Stimulated activated naive B cell treated with anti-CD40 and anti-IgM and Interleukin-4, amounts not matched to agents 10 μg/mL and 1 μg/mL and 100 μg/mL, for 72 hours (primary cell): ENCODE results near the gene IFNA8.
"Not testable (repeated sequence)": the region's sequence is repeated elsewhere in the genome, so short reads cannot be mapped to it uniquely, and the experiment has no call there.

Experiments used
- ATAC-seq, 2 donors: fragments of 150-1000 bp; cut with Tn5 transposase; replicated peaks; 2 replicates each; pipeline ENCODE4 v1.10.0; 2021; ENCODE audit warnings: moderate library complexity in 1 of 2
- DNase-seq: peaks from one replicate; pipeline ENCODE4 v3.0.0; 2021
- H3K27ac Mint-ChIP-seq: one replicate; pipeline ENCODE4 v1.8.0; 2022; ENCODE audit warnings: mild to moderate bottlenecking, mixed read lengths
- H3K27me3 Mint-ChIP-seq, 2 donors: one replicate each; pipeline ENCODE4 v1.8.0; 2022; ENCODE audit warnings: mixed read lengths in 2 of 2
- H3K36me3 Mint-ChIP-seq, 2 donors: one replicate each; pipeline ENCODE4 v1.8.0; 2022; ENCODE audit warnings: mixed read lengths in 2 of 2, mild to moderate bottlenecking in 1 of 2
- H3K4me1 Mint-ChIP-seq, 2 donors: one replicate each; pipeline ENCODE4 v1.8.0; 2022; ENCODE audit warnings: mixed read lengths in 2 of 2, mild to moderate bottlenecking in 1 of 2
- H3K4me3 Mint-ChIP-seq, 2 donors: one replicate each; pipeline ENCODE4 v1.8.0; 2022; ENCODE audit warnings: mild to moderate bottlenecking in 2 of 2, mixed read lengths in 2 of 2, moderate library complexity in 1 of 2
- H3K9me3 Mint-ChIP-seq, 2 donors: one replicate each; pipeline ENCODE4 v1.8.0; 2022; ENCODE audit warnings: mixed read lengths in 2 of 2, mild to moderate bottlenecking in 1 of 2

IFNA8 gene

DNA sequence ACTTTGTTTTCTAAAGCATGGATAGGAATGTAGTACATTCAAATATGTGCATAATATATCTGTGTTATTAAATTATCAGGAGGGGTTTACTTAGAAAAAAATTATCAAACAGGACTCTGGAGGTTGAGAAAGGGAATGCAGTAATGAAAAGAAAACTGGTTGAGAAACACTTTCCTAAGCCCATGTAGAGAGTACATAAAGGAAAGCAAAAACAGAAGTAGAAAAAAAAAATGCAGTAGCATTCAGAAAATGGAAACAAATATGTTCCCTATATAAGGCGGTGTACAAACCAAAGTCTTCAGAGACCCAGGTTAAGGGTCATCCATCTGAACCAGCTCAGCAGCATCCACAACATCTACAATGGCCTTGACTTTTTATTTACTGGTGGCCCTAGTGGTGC lies at the start of gene IFNA8:
Gene IFNA8, plus strand, starts transcription at position 301 of the 400 bp plus-strand sequence. Its CDS starts 60 bp downstream, at position 361.
- Mint-ChIP-seq H3K4me3 (no peak within 1 kb of the TSS), H3K27ac (no peak within 1 kb of the TSS), H3K9me3 (no peaks in the 10 kb centered on the region), H3K27me3 (peaks cover 29 to 56% of the 10 kb centered on the region in 2 donors), H3K36me3 (no peaks in the 10 kb centered on the region), H3K4me1 (peaks cover 17 to 20% of the 10 kb centered on the region in 2 donors)
- no peak for ATAC-seq
- DNase-seq = no peak

GRCh38 chr9:21362287-21362686 lies 46.6 kb upstream of the IFNA8 start:
- no peaks in the 10 kb centered on the region for H3K36me3 Mint-ChIP-seq
- peaks cover 26 to 40% of the 10 kb centered on the region in 2 donors for H3K27me3 Mint-ChIP-seq
- H3K27ac Mint-ChIP-seq = no peak overlapping the region
- peaks cover 11 to 14% of the 10 kb centered on the region in 2 donors for H3K4me1 Mint-ChIP-seq
- DNase-seq = no peak
- no peak for ATAC-seq
- no peaks in the 10 kb centered on the region for H3K9me3 Mint-ChIP-seq
- H3K4me3 Mint-ChIP-seq = no peak overlapping the region

- not testable (repeated sequence) for H3K27ac Mint-ChIP-seq, H3K36me3 Mint-ChIP-seq, H3K9me3 Mint-ChIP-seq, H3K4me1 Mint-ChIP-seq, DNase-seq, H3K4me3 Mint-ChIP-seq
- ATAC-seq = peak; percentile 96 to 99
- H3K27me3 Mint-ChIP-seq = peaks cover 49 to 54% of the 10 kb centered on the region in 2 donors
These were observed 41.7 kb upstream of the IFNA8 start for GRCh38 chr9:21367169-21367568.

DNA sequence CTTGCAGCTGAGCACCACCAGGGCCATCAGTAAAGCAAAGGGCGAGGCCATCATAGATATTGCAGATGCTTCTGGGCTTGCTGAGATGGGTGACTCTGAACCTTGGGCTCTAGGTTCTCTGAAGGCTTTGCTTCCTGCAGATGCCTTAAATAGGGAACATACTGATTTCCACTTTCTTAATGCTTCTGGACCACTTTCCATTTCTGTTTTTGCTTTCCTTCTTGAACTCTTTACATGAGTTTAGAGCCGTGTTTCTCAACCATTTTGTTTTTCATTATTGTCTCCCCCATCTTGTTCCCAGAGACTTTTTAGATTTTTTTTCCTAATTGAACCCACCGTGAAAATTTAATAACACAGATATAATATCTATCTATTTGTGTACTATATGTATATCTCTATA lies 41.0 kb upstream of the IFNA8 start, which contains the start of gene IFNA13:
Gene IFNA13, minus strand, starts transcription at position 101 of the 400 bp plus-strand sequence. Its CDS starts 47 bp downstream, at position 54.
- ATAC-seq = no peak
- Mint-ChIP-seq H3K4me1 (peaks cover 3 to 6% of the 10 kb centered on the region in 2 donors), H3K36me3 (no peaks in the 10 kb centered on the region), H3K27me3 (peaks cover 50 to 51% of the 10 kb centered on the region in 2 donors), H3K4me3 (no peak within 1 kb of the TSS), H3K9me3 (no peaks in the 10 kb centered on the region), H3K27ac (no peak within 1 kb of the TSS)
- no peak for DNase-seq

- peaks cover 36 to 44% of the 10 kb centered on the region in 2 donors for H3K27me3 Mint-ChIP-seq
- not testable (repeated sequence) for ATAC-seq
These were observed 37.5 kb upstream of the IFNA8 start for GRCh38 chr9:21371467-21371866.

DNA sequence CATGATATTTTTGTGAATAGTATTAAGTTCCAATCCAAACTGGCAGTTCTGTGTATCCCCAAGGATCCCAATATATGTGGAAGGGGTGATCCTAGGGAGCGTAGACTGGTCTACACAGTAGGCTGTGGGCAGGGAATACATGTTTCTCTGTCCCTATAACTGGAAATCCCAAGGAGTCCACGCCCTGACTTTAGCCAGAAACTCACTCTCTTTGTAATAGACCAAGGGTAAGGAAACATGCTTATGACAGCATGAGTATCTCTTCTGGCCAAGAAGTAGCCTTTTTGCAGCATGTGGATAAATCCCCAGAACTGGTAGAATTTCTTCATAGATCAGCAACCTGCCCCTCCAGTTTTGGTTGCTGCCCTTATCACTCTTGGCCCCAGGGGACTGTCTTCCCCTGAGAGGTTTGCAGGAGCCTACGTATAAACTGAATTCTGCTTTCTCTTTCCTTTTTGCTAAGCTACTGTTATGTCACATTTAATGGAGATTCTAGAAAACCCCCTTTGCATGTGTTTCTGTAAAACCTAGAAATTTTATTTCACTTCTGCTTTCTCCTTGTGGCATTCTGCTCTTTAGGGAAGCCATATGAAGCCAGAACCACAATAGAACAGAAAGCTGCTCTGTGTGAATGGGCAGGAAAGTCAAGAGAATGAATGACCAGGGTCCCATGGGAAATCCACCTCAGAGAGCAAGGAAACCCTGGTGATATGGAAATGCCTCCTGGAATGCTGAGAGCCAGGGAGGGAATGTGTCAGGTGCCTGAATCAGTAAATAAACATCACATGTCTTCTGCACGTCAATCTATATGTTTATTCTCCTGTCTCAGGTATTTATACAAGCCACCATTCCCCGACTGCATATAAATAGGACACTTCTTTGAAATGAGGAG lies 27.2 kb upstream of the IFNA8 start:
- Mint-ChIP-seq H3K36me3 (no peaks in the 10 kb centered on the region), H3K27ac (peak overlapping the region; percentile 38), H3K4me3 (peak overlapping the region in 1 of 2 donors; percentile 31), H3K4me1 (peaks cover 19 to 26% of the 10 kb centered on the region in 2 donors), H3K9me3 (no peaks in the 10 kb centered on the region), H3K27me3 (peaks cover 28 to 40% of the 10 kb centered on the region in 2 donors)
- DNase-seq (peak; percentile 59), ATAC-seq (peak; percentile 95)

More at GRCh38 chr9:21371467-21371866, 37.5 kb upstream of the IFNA8 start:
- not testable (repeated sequence) for H3K4me1 Mint-ChIP-seq, H3K4me3 Mint-ChIP-seq, DNase-seq, H3K27ac Mint-ChIP-seq, H3K36me3 Mint-ChIP-seq, H3K9me3 Mint-ChIP-seq

GRCh38 chr9:21383627-21384026 lies 25.3 kb upstream of the IFNA8 start:
- peaks cover 28 to 46% of the 10 kb centered on the region in 2 donors for H3K27me3 Mint-ChIP-seq
- no peaks in the 10 kb centered on the region for H3K9me3 Mint-ChIP-seq
- no peak overlapping the region for H3K27ac Mint-ChIP-seq
- no peak overlapping the region for H3K4me3 Mint-ChIP-seq
- H3K36me3 Mint-ChIP-seq = no peaks in the 10 kb centered on the region
- no peak for DNase-seq
- ATAC-seq = no peak
- H3K4me1 Mint-ChIP-seq = peaks cover 19 to 26% of the 10 kb centered on the region in 2 donors

DNA sequence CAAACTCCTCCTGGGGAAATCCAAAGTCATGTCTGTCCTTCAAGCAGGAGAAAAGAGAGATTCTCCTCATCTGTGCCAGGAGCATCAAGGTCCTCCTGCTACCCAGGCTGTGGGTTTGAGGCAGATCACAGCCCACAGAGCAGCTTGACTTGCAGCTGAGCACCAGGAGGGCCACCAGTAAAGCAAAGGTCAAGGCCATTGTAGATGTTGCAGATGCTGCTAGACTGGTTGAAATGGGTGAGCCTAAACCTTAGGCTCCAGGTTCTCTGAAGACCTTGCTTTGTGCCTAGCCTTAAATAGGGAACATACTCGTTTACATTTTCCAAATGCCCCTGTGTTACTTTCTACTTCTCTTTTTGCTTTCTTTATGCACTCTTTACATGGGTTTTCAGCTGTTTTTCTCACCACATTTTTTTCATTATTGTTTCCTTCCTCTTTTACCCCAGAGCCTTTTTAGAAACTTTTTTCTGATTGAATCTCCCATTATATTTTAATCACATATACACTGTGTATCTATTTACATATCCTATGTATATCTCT lies 23.7 kb upstream of the IFNA8 start, which contains the start of gene IFNA2:
Gene IFNA2, minus strand, starts transcription at position 268 of the 540 bp plus-strand sequence. Its CDS starts 69 bp downstream, at position 199.
- no peaks in the 10 kb centered on the region for H3K9me3 Mint-ChIP-seq
- ATAC-seq (peak; percentile 46 to 54), DNase-seq (no peak)
- H3K4me1 Mint-ChIP-seq = peaks cover 19 to 26% of the 10 kb centered on the region in 2 donors
- no peak within 1 kb of the TSS for H3K4me3 Mint-ChIP-seq
- H3K27ac Mint-ChIP-seq = no peak within 1 kb of the TSS
- H3K36me3 Mint-ChIP-seq = no peaks in the 10 kb centered on the region
- peaks cover 30 to 44% of the 10 kb centered on the region in 2 donors for H3K27me3 Mint-ChIP-seq

GRCh38 chr9:21392270-21392669 lies 16.6 kb upstream of the IFNA8 start:
- DNase-seq = no peak
- peak; percentile 88 to 97 for ATAC-seq
- no peak overlapping the region for H3K4me3 Mint-ChIP-seq
- peaks cover 6 to 14% of the 10 kb centered on the region in 2 donors for H3K4me1 Mint-ChIP-seq
- H3K27ac Mint-ChIP-seq = no peak overlapping the region
- H3K36me3 Mint-ChIP-seq = no peaks in the 10 kb centered on the region
- peaks cover 62 to 81% of the 10 kb centered on the region in 2 donors for H3K27me3 Mint-ChIP-seq
- no peaks in the 10 kb centered on the region for H3K9me3 Mint-ChIP-seq

DNA sequence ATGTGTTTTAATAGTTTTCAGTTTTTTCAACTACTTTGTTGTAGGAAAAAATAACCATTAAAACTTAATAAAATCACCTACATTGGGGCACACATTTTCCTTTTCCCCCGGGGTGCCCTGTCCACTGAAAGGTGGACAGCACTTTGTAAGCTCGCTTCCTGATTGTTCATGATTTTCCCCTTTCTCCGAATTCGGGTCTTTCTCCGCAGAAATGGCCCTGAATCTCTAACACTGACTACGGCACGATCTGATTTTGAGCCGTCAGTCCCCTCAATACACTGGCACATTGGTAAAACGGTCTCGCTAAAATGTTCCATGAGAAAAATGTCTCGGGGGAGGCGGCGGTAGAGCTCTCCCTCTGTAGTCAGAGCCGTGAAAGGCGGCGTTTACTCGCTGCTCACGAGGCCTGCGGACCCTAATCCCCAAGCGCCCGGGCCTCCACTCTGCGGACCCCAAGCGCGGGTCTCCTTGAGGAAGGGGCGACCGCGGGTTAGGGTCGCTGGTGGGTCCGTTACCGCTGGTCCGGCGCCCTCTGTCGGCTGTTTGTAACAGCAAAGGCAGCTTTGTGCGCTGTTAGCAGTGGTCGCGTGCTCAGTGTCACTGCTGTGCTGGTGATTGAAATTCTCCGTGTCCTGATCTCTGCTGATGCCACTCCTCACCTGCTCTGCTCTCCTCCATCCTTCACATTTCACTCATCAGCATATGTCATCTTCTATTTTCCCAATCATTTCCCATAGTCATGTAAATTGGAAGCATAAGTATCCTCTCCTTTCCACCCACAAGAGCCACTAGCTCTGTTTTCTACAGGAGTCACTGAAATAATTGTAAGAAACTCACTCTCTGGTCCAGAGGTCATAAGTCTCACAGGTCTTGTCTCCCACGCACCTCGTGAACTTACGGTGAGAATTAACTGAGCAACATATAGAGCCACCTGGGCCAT lies 12.9 kb upstream of the IFNA8 start:
- Mint-ChIP-seq H3K36me3 (no peaks in the 10 kb centered on the region), H3K4me1 (peaks cover 9 to 20% of the 10 kb centered on the region in 2 donors), H3K9me3 (no peaks in the 10 kb centered on the region), H3K27me3 (peaks cover 56 to 81% of the 10 kb centered on the region in 2 donors), H3K4me3 (peak overlapping the region; percentile 53 to 74), H3K27ac (peak overlapping the region; percentile 33)
- DNase-seq = no peak
- ATAC-seq = peak; percentile 73 to 75

- ATAC-seq (no peak), DNase-seq (no peak)
- Mint-ChIP-seq H3K27ac (no peak overlapping the region), H3K36me3 (no peaks in the 10 kb centered on the region), H3K9me3 (no peaks in the 10 kb centered on the region), H3K4me1 (peaks cover 14 to 23% of the 10 kb centered on the region in 2 donors), H3K4me3 (no peak overlapping the region), H3K27me3 (peaks cover 55 to 76% of the 10 kb centered on the region in 2 donors)
These were observed 9.9 kb upstream of the IFNA8 start for GRCh38 chr9:21398955-21399489.

GRCh38 chr9:21399956-21400355 lies 9.0 kb upstream of the IFNA8 start:
- ATAC-seq (no peak), DNase-seq (no peak)
- Mint-ChIP-seq H3K36me3 (no peaks in the 10 kb centered on the region), H3K27me3 (peaks cover 57 to 79% of the 10 kb centered on the region in 2 donors), H3K4me1 (peaks cover 14 to 23% of the 10 kb centered on the region in 2 donors), H3K27ac (no peak overlapping the region), H3K9me3 (no peaks in the 10 kb centered on the region), H3K4me3 (no peak overlapping the region)

DNA sequence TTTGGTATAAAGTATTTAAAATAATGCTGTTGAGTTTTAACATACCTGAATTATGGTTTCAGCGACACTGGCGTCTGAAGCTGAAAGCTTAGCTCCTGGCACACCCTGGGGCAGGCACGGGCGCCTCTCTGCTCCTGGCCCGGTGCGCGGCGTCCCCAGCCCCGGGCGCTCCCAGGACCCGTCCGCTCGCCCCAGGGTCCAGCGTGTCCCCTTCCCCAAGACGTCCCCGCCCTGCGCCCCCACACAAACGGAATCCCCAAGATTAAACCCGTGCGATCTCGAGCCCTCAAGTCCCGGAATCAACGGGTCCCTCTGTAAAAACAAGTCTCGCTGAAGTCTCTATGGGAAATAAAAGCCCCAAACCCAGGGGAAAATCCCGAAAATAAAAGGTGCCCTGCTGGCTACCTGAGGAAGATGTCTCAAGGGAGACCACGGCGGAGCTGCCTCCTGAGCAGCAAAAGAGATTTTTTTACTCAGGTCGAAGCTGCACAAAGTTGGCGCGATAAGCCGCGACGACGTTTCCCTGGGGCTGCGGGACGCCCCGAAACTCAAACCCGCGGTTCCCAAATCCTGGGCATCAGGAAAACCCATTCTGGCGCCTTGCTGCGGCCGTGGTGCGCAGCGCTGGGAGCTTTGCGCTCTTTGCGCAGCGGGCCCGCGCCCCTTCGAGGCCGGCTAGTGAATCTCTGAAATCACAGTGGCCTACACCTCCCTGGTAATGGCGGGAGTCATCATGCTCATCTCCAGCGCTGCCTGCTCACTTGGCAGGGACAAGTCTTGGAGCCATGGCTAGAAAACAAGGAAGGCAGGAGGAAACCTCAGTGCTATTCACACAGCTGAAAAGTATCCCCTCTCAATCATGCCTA lies 6.3 kb upstream of the IFNA8 start:
- H3K9me3 Mint-ChIP-seq = no peaks in the 10 kb centered on the region
- H3K27ac Mint-ChIP-seq = no peak overlapping the region
- H3K4me3 Mint-ChIP-seq = peak overlapping the region; percentile 52 to 69
- ATAC-seq (no peak), DNase-seq (no peak)
- H3K27me3 Mint-ChIP-seq = peaks cover 50 to 77% of the 10 kb centered on the region in 2 donors
- H3K4me1 Mint-ChIP-seq = peaks cover 8 to 13% of the 10 kb centered on the region in 2 donors
- H3K36me3 Mint-ChIP-seq = no peaks in the 10 kb centered on the region
